NCI-H82 (cell line): ENCODE data around the gene KIN.
A peak's percentile ranks its signal among the peaks of the same experiment; 100 is the strongest.
"Not testable (repeated sequence)": the region's sequence is repeated elsewhere in the genome, so short reads cannot be mapped to it uniquely, and the experiment has no call there.

Experiments used
- DNase-seq: peaks from one replicate; lab custom pipeline; 2025; lab: John Stamatoyannopoulos, UW

Gene KIN

GRCh38 chr10:7787857-7788638, at the start of gene KIN, which contains the start of gene ATP5F1C:
Gene KIN, minus strand, starts transcription at chr10:7787993. Its CDS starts 60 bp downstream, at chr10:7787933.
Gene ATP5F1C, plus strand, starts transcription at chr10:7788177. Its CDS starts 31 bp downstream, at chr10:7788208.
- peak; percentile 97 for DNase-seq

DNA sequence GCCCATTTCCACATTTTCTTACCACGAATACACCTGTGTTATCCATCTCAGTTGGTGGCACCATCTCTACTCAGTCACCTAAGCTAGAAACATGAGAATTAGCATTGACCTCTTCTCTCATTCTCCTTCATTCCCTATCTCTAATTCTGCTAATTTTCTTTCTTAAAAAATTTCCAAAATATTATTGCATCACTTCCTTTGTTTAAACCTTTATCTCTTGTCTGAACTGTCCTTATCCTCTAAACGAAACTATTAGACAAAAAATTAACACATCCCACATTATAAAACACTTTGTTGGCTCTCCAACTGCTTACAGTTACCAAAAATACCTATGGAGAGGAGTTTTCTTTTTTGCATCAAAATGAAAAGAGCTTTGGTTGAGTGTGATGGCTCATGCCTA, 48.8 kb upstream of the KIN start:
- DNase-seq: no peak

GRCh38 chr10:7834262-7834661, 46.5 kb upstream of the KIN start:
- DNase-seq: no peak

DNA sequence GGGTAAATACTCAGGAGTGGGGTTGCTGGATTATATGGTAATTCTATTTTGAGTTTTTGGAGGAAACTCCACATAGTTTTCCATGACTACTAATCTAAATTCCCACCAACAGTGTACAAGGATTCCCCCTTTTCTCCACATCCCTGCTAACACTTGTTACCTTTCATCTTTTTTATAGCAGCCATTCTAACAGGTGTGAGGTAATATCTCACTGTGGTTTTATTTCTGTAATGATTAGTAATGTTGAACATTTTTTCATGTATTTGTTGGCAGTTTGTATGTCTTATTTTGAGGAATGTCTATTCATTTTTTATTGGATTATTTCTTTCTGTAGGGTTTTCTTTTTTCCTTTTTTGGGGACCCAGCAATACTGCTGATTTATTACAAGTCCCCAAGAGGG, 45.4 kb upstream of the KIN start:
- DNase-seq: no peak

DNA sequence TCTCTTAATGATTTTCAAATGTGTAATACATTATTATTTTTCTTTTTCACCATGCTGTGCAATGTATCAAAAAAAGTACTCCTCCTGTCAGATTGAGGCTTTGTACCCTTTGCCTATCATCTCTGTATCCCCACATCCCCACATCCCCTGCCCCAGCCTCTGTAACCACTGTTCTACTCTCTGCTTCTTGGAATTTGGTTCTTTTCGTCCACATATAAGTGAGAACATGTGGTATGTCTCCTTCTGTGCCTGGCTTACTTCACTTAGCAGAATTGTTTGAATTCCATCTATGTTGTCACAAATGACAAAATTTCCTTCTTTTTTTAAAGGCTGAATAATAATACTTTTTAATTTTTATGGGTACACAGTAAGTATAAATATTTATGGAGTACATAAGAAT, 44.3 kb upstream of the KIN start:
- no peak for DNase-seq

GRCh38 chr10:7829289-7829834, 41.6 kb upstream of the KIN start:
- DNase-seq: no peak

DNA sequence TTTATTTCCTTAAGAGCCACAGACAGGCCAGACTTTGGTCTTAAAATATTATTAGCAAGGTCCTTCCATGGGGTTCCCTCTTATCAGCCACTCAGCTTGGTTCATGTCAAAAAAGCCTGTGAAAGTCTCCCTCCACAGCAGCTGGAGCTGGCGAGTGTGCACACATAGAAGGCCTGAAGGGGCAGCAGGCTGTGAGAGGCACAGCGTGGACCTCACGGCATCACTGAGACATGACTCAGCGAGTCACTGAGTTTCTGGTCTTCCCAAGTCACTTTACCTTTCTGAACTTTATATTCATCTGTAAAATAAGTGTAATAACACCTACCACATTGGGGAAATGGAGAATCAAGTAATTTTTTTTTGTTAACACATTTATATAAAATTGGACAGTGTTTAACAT, 39.2 kb upstream of the KIN start:
- DNase-seq: peak; percentile 2

GRCh38 chr10:7824251-7824650, 36.5 kb upstream of the KIN start:
- DNase-seq: no peak

GRCh38 chr10:7819121-7819460, 31.3 kb upstream of the KIN start:
- DNase-seq: peak; percentile 39

GRCh38 chr10:7818295-7819120, 30.7 kb upstream of the KIN start, which contains the start of gene TAF3:
Gene TAF3, plus strand, starts transcription at chr10:7818505. Its CDS starts 205 bp downstream, at chr10:7818710.
- DNase-seq: peak; percentile 91

- DNase-seq: no peak
Measured at GRCh38 chr10:7817984-7818294, 30.1 kb upstream of the KIN start.

- DNase-seq: no peak
Measured at GRCh38 chr10:7817576-7817975, 29.8 kb upstream of the KIN start.

GRCh38 chr10:7813481-7813880, 25.7 kb upstream of the KIN start:
- DNase-seq: no peak

GRCh38 chr10:7811743-7812142, 23.9 kb upstream of the KIN start:
- DNase-seq: not testable (repeated sequence)

DNA sequence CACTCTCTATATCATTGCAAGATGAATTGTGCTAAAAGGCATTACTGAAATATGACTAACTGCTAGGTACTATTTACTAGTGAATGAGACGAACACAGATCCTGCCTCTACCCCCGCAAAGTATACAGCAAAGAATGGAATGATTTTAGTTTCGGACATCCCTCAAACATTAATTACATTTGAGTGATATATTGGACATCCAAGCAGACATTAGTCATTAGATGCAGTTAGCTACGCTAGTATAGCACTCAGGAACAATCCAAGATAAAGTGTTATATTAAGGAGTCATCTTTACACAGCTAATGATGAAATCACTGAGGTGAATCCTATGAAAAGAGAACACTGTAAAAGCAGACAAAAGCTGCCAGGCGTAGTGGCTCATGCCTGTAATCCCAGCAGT, 23.2 kb upstream of the KIN start:
- DNase-seq: no peak

DNA sequence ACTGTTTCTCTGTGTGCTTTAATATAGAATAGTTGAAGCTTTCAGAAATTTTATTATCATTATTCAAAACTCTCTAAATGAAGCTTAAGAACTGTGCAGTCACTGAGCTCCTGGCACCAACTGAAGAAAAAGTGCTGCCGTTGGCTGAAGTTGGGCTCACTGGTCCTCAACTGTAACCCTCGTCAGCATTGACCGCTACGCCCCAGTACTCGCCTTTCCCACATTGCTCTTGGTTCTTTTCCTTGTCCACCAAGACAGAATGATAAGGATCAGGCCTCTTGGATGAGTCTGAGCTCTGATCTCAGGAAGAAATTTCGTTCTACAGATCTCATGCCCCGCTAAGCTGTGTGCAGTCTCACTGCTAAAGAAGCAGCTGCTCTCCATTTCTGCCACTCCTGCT, 22.6 kb upstream of the KIN start:
- DNase-seq: peak; percentile 4

GRCh38 chr10:7808686-7809267, 21.0 kb upstream of the KIN start:
- no peak for DNase-seq

DNA sequence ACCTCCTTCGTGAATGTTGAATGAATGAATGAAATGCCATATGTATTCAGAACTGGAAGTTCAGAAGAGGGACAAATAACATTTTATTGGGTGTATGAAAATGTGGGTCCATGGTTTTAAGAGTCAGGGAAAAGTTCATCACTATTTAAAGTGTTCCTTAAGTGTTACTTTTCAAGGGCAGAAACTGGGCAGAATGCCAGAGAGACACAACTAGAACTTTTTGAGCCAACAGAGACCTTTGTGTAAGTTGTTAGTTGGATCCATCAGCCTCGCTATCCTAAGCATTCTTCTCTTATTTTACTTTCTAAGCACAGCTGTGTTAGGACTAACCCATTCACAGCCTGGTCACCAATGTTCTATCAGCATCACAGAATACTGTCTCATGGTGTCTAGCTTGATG, 16.9 kb upstream of the KIN start:
- no peak for DNase-seq

GRCh38 chr10:7804216-7804615, 16.4 kb upstream of the KIN start:
- DNase-seq: no peak

DNA sequence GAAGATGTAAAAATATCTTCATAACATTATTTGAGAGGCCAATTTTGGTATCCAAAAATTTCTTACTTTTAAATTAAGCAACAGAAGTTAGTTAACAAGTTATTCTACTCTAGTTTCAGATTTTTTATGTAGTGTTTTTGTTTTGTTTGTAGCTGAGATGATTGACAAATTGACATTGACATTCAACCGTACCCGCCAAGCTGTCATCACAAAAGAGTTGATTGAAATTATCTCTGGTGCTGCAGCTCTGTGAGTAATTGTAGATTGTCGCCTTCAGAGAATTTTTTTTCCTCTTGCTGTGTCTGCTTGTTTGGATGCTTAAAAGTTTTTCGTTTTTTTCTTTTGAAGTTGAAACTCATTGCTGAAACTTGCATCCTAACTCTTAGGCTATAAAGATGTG, 14.8 kb upstream of the KIN start:
- no peak for DNase-seq

GRCh38 chr10:7797582-7797981, 9.8 kb upstream of the KIN start:
- DNase-seq: no peak

DNA sequence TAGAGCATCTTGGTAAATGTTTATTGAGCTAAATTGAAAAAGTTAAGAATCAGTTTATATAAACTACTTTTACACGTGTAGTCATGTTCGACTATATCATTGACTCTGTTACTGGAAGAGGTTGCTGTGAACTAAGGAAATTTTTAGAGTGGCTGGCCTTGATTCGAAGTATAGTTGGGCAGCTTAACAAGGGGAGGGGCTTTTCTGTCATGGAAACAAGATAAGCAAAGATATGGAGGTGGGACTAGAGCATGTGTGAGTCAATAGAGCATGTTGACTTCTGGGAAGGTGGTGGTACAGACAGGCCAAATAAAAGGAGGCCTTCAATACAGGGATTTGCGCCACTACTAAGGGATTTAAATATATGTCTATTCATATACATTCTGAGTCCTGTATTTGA, 7.8 kb upstream of the KIN start:
- DNase-seq: peak; percentile 5
